ENCODE data around the gene THSD4. TPM values are rescaled to one million over a fixed set of nuclear protein-coding genes. Genes with fewer than 3 reads are reported as not detected.

Gene THSD4
- total RNA-seq, 2 experiments from 2014 or later = not detected

- Mint-ChIP-seq H3K4me3 (no peak overlapping the region), H3K9me3 (peaks cover 3% of the 10 kb centered on the region), H3K27ac (no peak overlapping the region), H3K4me1 (ENCODE audit: low read depth) (no peaks in the 10 kb centered on the region), H3K36me3 (ENCODE audit: low read depth) (no peaks in the 10 kb centered on the region), H3K27me3 (peaks cover 36% of the 10 kb centered on the region)
- POLR2A ChIA-PET = no interaction called here
- DNase-seq (no peak), ATAC-seq (ENCODE audit: poor library complexity) (no peak)
- Histone ChIP-seq H3K4me3 (ENCODE audit: low read length) (no peak overlapping the region), H3K4me1 (ENCODE audit: insufficient read depth, low read length) (no peaks in the 10 kb centered on the region), H3K27me3 (ENCODE audit: control insufficient read depth in 1 of 2, insufficient read depth in 2 of 2, low read length in 2 of 2) (peaks cover 0 to 4% of the 10 kb centered on the region in 2 experiments), H3K9me3 (ENCODE audit: control insufficient read depth in 1 of 2, insufficient read depth in 1 of 2, low read length in 2 of 2) (no peaks in the 10 kb centered on the region), H3K27ac (ENCODE audit: low read depth in 1 of 2, low read length in 2 of 2) (no peak overlapping the region), H3K36me3 (ENCODE audit: insufficient read depth, low read length) (no peaks in the 10 kb centered on the region)
- intact Hi-C loops (cut with DNase I, micrococcal nuclease) = no loop called here
- CTCF ChIA-PET = no interaction called here
- TF ChIP-seq CTCF (IDR thresholded peaks at IDR 0.05) = no peak
Observed at GRCh38 chr15:71071529-71071928, 43.7 kb upstream of the THSD4 start.

DNA sequence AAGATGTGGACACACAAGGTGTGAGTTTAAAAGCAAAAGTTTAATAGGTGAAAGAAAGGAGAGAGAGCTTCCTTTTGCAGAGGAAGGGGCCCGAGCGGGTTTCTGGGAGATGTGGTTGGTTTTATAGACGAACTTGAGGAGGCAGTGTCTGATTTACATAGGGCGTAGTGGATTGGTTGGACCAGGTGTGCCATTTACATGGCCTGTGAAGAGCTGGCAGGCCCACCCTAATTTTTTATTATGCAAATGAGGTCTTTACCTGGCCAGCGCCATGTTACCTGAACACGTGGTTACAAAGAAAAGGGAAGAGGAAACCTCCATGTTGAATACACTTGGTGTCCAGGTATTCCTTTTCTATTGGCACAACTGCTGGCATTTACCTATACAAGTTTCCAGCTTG lies 42.8 kb upstream of the THSD4 start:
- Histone ChIP-seq H3K27me3 (ENCODE audit: control insufficient read depth in 1 of 2, insufficient read depth in 2 of 2, low read length in 2 of 2) (no peaks in the 10 kb centered on the region), H3K4me3 (ENCODE audit: low read length) (no peak overlapping the region), H3K36me3 (ENCODE audit: insufficient read depth, low read length) (no peaks in the 10 kb centered on the region), H3K9me3 (ENCODE audit: control insufficient read depth in 1 of 2, insufficient read depth in 1 of 2, low read length in 2 of 2) (no peaks in the 10 kb centered on the region), H3K27ac (ENCODE audit: low read depth in 1 of 2, low read length in 2 of 2) (no peak overlapping the region), H3K4me1 (ENCODE audit: insufficient read depth, low read length) (no peaks in the 10 kb centered on the region)
- Mint-ChIP-seq H3K27ac (no peak overlapping the region), H3K9me3 (peaks cover 3% of the 10 kb centered on the region), H3K4me1 (ENCODE audit: low read depth) (no peaks in the 10 kb centered on the region), H3K4me3 (no peak overlapping the region), H3K36me3 (ENCODE audit: low read depth) (no peaks in the 10 kb centered on the region), H3K27me3 (peaks cover 27% of the 10 kb centered on the region)
- CTCF ChIA-PET = no interaction called here
- no peak for ATAC-seq (ENCODE audit: poor library complexity)
- no peak for DNase-seq
- intact Hi-C loops (cut with DNase I, micrococcal nuclease) = no loop called here
- no peak for TF ChIP-seq CTCF (IDR thresholded peaks at IDR 0.05)
- POLR2A ChIA-PET = no interaction called here

DNA sequence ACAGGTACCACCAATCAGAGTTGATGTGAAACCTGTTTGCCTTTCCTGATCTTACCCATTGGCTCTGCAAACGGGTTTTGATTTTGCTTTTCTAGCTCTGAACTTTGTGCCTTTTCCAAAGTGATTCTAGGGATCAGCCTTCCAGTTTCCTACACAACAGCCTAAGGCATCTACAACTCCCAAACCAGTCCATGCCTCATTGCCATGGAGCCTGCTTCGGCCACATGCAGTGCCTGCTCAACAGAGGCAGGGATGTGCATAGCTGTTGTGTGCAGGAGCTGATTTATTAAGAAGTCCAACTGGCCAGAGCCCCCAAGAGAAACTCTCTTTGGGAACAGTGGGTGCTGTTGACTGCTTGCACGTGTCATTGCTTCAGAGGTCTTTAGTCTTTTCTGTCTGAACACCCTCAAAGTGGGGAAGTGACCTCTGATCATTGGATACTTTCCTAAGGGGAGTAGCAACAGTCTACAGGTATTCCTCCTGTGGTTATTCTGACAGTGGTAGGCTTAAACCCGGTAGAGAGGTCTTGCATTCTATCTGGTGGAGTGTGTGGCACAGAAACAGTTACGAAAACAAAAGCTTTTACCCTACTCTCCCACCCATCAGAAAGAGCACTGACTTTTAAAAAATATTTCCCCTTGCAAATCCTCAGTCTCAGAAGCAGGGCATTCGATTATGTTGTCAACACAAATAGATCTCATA lies 36.6 kb upstream of the THSD4 start:
- H3K4me1 ChIP-seq (ENCODE audit: insufficient read depth, low read length) = no peaks in the 10 kb centered on the region
- peaks cover 46% of the 10 kb centered on the region for H3K27me3 Mint-ChIP-seq

More for the DNA sequence above, 36.6 kb upstream of the THSD4 start:
- DNase-seq (no peak), ATAC-seq (ENCODE audit: poor library complexity) (no peak)
- intact Hi-C loops (cut with DNase I, micrococcal nuclease) = no loop called here
- POLR2A ChIA-PET = no interaction called here
- Histone ChIP-seq H3K27ac (ENCODE audit: low read depth in 1 of 2, low read length in 2 of 2) (no peak overlapping the region), H3K9me3 (ENCODE audit: control insufficient read depth in 1 of 2, insufficient read depth in 1 of 2, low read length in 2 of 2) (no peaks in the 10 kb centered on the region), H3K27me3 (ENCODE audit: control insufficient read depth in 1 of 2, insufficient read depth in 2 of 2, low read length in 2 of 2) (no peaks in the 10 kb centered on the region), H3K4me3 (ENCODE audit: low read length) (no peak overlapping the region), H3K36me3 (ENCODE audit: insufficient read depth, low read length) (no peaks in the 10 kb centered on the region)
- no peak overlapping the region for H3K4me3 Mint-ChIP-seq
- TF ChIP-seq CTCF (IDR thresholded peaks at IDR 0.05) = no peak
- CTCF ChIA-PET = no interaction called here
- H3K9me3 Mint-ChIP-seq = peaks cover 5% of the 10 kb centered on the region
- H3K27ac Mint-ChIP-seq = no peak overlapping the region
- H3K4me1 Mint-ChIP-seq (ENCODE audit: low read depth) = no peaks in the 10 kb centered on the region
- H3K36me3 Mint-ChIP-seq (ENCODE audit: low read depth) = no peaks in the 10 kb centered on the region

Measured in CD4-positive, alpha-beta T cell (primary cell).